ENCODE measurements around the gene KL. TPM values are rescaled to one million over a fixed set of nuclear protein-coding genes. Genes with fewer than 3 reads are reported as not detected.

Gene KL
- total RNA-seq, 2 experiments from 2014 or later = not detected

- no peak overlapping the region for H3K27ac Mint-ChIP-seq
- Histone ChIP-seq H3K27ac (ENCODE audit: low read depth in 1 of 2, low read length in 2 of 2) (no peak overlapping the region), H3K36me3 (ENCODE audit: insufficient read depth, low read length) (no peaks in the 10 kb centered on the region), H3K27me3 (ENCODE audit: control insufficient read depth in 1 of 2, insufficient read depth in 2 of 2, low read length in 2 of 2) (no peaks in the 10 kb centered on the region), H3K4me3 (ENCODE audit: low read length) (no peak overlapping the region), H3K4me1 (ENCODE audit: insufficient read depth, low read length) (no peaks in the 10 kb centered on the region), H3K9me3 (ENCODE audit: control insufficient read depth in 1 of 2, insufficient read depth in 1 of 2, low read length in 2 of 2) (peaks cover 0 to 7% of the 10 kb centered on the region in 2 experiments)
- CTCF ChIA-PET = no interaction called here
- no peak overlapping the region for H3K4me3 Mint-ChIP-seq
- DNase-seq = no peak
- intact Hi-C loops (cut with DNase I, micrococcal nuclease) = no loop called here
- no peaks in the 10 kb centered on the region for H3K4me1 Mint-ChIP-seq (ENCODE audit: low read depth)
- H3K9me3 Mint-ChIP-seq = no peaks in the 10 kb centered on the region
- peaks cover 21% of the 10 kb centered on the region for H3K27me3 Mint-ChIP-seq
- no peak for ATAC-seq (ENCODE audit: poor library complexity)
- H3K36me3 Mint-ChIP-seq (ENCODE audit: low read depth) = no peaks in the 10 kb centered on the region
- TF ChIP-seq CTCF (IDR thresholded peaks at IDR 0.05) = no peak
- POLR2A ChIA-PET = no interaction called here
Observed at GRCh38 chr13:33112766-33113165, 96.5 kb downstream of the KL start.

GRCh38 chr13:33114146-33114545 lies 97.9 kb downstream of the KL start:
- POLR2A ChIA-PET = no interaction called here
- Mint-ChIP-seq H3K4me1 (ENCODE audit: low read depth) (no peaks in the 10 kb centered on the region), H3K27ac (no peak overlapping the region), H3K9me3 (no peaks in the 10 kb centered on the region), H3K36me3 (ENCODE audit: low read depth) (no peaks in the 10 kb centered on the region), H3K27me3 (peaks cover 27% of the 10 kb centered on the region), H3K4me3 (no peak overlapping the region)
- no peaks in the 10 kb centered on the region for H3K27me3 ChIP-seq (ENCODE audit: control insufficient read depth in 1 of 2, insufficient read depth in 2 of 2, low read length in 2 of 2)
- CTCF ChIA-PET = no interaction called here
- H3K27ac ChIP-seq (ENCODE audit: low read depth in 1 of 2, low read length in 2 of 2) = no peak overlapping the region
- no peaks in the 10 kb centered on the region for H3K4me1 ChIP-seq (ENCODE audit: insufficient read depth, low read length)
- ATAC-seq (ENCODE audit: poor library complexity) (no peak), DNase-seq (no peak)
- no peaks in the 10 kb centered on the region for H3K36me3 ChIP-seq (ENCODE audit: insufficient read depth, low read length)
- H3K9me3 ChIP-seq (ENCODE audit: control insufficient read depth in 1 of 2, insufficient read depth in 1 of 2, low read length in 2 of 2) = peaks cover 0 to 7% of the 10 kb centered on the region in 2 experiments
- no peak overlapping the region for H3K4me3 ChIP-seq (ENCODE audit: low read length)
- intact Hi-C loops (cut with DNase I, micrococcal nuclease) = no loop called here
- no peak for TF ChIP-seq CTCF (IDR thresholded peaks at IDR 0.05)

GRCh38 chr13:33115274-33115673 lies 99.1 kb downstream of the KL start:
- Mint-ChIP-seq H3K9me3 (no peaks in the 10 kb centered on the region), H3K4me3 (no peak overlapping the region), H3K27ac (no peak overlapping the region), H3K4me1 (ENCODE audit: low read depth) (no peaks in the 10 kb centered on the region), H3K36me3 (ENCODE audit: low read depth) (no peaks in the 10 kb centered on the region), H3K27me3 (peaks cover 27% of the 10 kb centered on the region)
- no peaks in the 10 kb centered on the region for H3K4me1 ChIP-seq (ENCODE audit: insufficient read depth, low read length)
- intact Hi-C loops (cut with DNase I, micrococcal nuclease) = no loop called here
- DNase-seq (no peak), ATAC-seq (ENCODE audit: poor library complexity) (no peak)
- CTCF ChIA-PET = no interaction called here
- peaks cover 0 to 7% of the 10 kb centered on the region in 2 experiments for H3K9me3 ChIP-seq (ENCODE audit: control insufficient read depth in 1 of 2, insufficient read depth in 1 of 2, low read length in 2 of 2)
- POLR2A ChIA-PET = no interaction called here
- H3K27me3 ChIP-seq (ENCODE audit: control insufficient read depth in 1 of 2, insufficient read depth in 2 of 2, low read length in 2 of 2) = no peaks in the 10 kb centered on the region
- no peak overlapping the region for H3K4me3 ChIP-seq (ENCODE audit: low read length)
- H3K36me3 ChIP-seq (ENCODE audit: insufficient read depth, low read length) = no peaks in the 10 kb centered on the region
- no peak for TF ChIP-seq CTCF (IDR thresholded peaks at IDR 0.05)
- H3K27ac ChIP-seq (ENCODE audit: low read depth in 1 of 2, low read length in 2 of 2) = no peak overlapping the region
